NCI-H446 (cell line): Measurements from ENCODE around the gene UBA52.
"Not testable (repeated sequence)": the region's sequence is repeated elsewhere in the genome, so short reads cannot be mapped to it uniquely, and the experiment has no call there.

Source experiments
- DNase-seq, 2 experiments: peaks; one replicate each; lab custom pipeline; 2025; lab: John Stamatoyannopoulos, UW

Gene UBA52

GRCh38 chr19:18593367-18594095 lies 21.9 kb downstream of the UBA52 start:
- DNase-seq: peak in 1 of 2 experiments; percentile 24

GRCh38 chr19:18594096-18594823 lies 22.6 kb downstream of the UBA52 start:
- peak in 1 of 2 experiments; percentile 28 for DNase-seq

GRCh38 chr19:18594824-18595373 lies 23.2 kb downstream of the UBA52 start:
- no peak for DNase-seq

- no peak for DNase-seq
These were observed 23.8 kb downstream of the UBA52 start for GRCh38 chr19:18595475-18595874.

- DNase-seq: no peak
These were observed 25.1 kb downstream of the UBA52 start for GRCh38 chr19:18596752-18597157.

- DNase-seq: no peak
These were observed 26.4 kb downstream of the UBA52 start for GRCh38 chr19:18597809-18598660.

- DNase-seq: no peak
These were observed 27.8 kb downstream of the UBA52 start for GRCh38 chr19:18599485-18599884.

- not testable (repeated sequence) for DNase-seq
These were observed 29.2 kb downstream of the UBA52 start for GRCh38 chr19:18600692-18601397.

GRCh38 chr19:18601875-18602274 lies 30.2 kb downstream of the UBA52 start:
- no peak for DNase-seq

- no peak for DNase-seq
These were observed 31.7 kb downstream of the UBA52 start for GRCh38 chr19:18603255-18603957.

GRCh38 chr19:18603958-18604819 lies 32.5 kb downstream of the UBA52 start:
- no peak for DNase-seq

- DNase-seq: no peak
These were observed 33.1 kb downstream of the UBA52 start for GRCh38 chr19:18604820-18605159.

- DNase-seq: no peak
These were observed 33.5 kb downstream of the UBA52 start for GRCh38 chr19:18605196-18605545.

GRCh38 chr19:18605546-18606280 lies 34.1 kb downstream of the UBA52 start:
- DNase-seq: no peak

- peak in 1 of 2 experiments; percentile 18 for DNase-seq
These were observed 34.9 kb downstream of the UBA52 start, which contains the start of gene CRLF1 for GRCh38 chr19:18606281-18607225. CRLF1 (minus strand) TSS chr19:18606799; CDS start chr19:18606656, 143 bp downstream.

- DNase-seq: no peak
These were observed 35.8 kb downstream of the UBA52 start for GRCh38 chr19:18607226-18608101.
